Upper lobe of right lung (tissue), 1 donor: ENCODE results near the gene RFX5. TPM values are rescaled to one million over a fixed set of nuclear protein-coding genes. Genes with fewer than 3 reads are reported as not detected.

Experiments used
- ATAC-seq: fragments of 200-7000 bp; cut with Tn5 transposase; one replicate; pipeline ENCODE4 v1.9.1; 2020; ENCODE audit warnings: mild to moderate bottlenecking, moderate library complexity
- DNase-seq: peaks from one replicate; pipeline ENCODE4 v3.0.0-alpha.2; 2020
- H3K27ac ChIP-seq: fragments of 200-600 bp; one replicate; pipeline ENCODE4 v1.8.0; 2022
- H3K27me3 ChIP-seq: fragments of 200-600 bp; one replicate; pipeline ENCODE4 v1.8.0; 2022; ENCODE audit warnings: mild to moderate bottlenecking
- H3K36me3 ChIP-seq: fragments of 200-600 bp; one replicate; pipeline ENCODE4 v1.8.0; 2022
- H3K4me1 ChIP-seq: fragments of 200-600 bp; one replicate; pipeline ENCODE4 v1.8.0; 2022
- H3K4me3 ChIP-seq: fragments of 200-600 bp; one replicate; pipeline ENCODE4 v1.8.0; 2022; ENCODE audit warnings: mild to moderate bottlenecking
- H3K9me3 ChIP-seq: fragments of 200-600 bp; one replicate; pipeline ENCODE4 v1.8.0; 2022
- intact Hi-C: fragments of 100-400 bp; cut with DNase I; formaldehyde crosslinking; loops from one replicate; pipeline ENCODE4 v1.11.0; 2022
- total RNA-seq: library from RNA; stranded (reverse); fragmentation: NEBNext Ultra II Directional; extraction: Animal tissue kit (Norgen Biotek cat#: 25700); gene quantifications from one replicate; pipeline ENCODE4 v1.2.1, GENCODE V29; 2021
- TF ChIP-seq, protein P1 (sequence below): fragments of 200-600 bp; IDR thresholded peaks from one replicate; pipeline ENCODE4 v1.8.0; 2022; ENCODE audit warnings: antibody characterized with exemption
- donor health status: DM: no; HTN: yes; CAD: no; lungs with severe emphysema.

Gene RFX5
- total RNA-seq, 1 donor from 2014 or later = 45.8 TPM

DNA sequence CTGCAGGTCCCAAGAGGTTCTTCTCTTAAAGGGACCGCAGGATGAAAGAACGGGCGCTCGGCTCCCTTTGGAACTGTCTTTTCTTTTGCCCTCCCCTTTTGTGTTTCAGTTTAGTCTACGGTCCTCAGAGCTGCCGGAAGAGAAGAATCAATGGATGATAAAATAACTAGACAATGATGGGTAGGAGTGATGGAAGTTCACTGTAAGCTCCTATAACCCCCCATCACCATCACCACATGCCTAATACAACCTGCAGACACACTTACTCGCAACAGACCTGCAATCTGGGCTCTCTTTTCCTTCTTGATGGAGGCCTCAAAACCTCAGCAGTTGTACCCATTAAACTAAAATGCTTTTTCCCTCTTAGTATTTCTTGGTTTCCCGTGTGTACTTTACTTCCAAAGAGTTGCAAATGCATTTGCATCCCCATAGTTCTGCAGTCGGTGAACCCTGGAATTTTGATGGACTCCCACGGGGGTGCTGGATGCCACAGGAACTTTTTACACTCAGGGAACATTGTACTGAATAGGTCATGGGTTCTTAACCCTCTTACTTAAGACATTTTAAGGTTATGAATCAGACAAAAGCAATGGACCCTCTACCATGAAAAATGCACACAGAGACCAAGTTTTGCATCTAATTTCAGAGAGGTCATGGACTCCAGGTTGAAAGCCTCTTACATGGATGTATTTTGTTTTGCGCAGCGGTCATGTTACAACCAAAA is 633 bp upstream of the RFX5 start:
- Histone ChIP-seq H3K27me3 (no peaks in the 10 kb centered on the region), H3K36me3 (peaks cover 12% of the 10 kb centered on the region), H3K4me3 (peak overlapping the region; percentile 76), H3K9me3 (no peaks in the 10 kb centered on the region), H3K4me1 (peaks cover 14% of the 10 kb centered on the region), H3K27ac (peak overlapping the region; percentile 93)
- intact Hi-C loops = no loop called here
- TF ChIP-seq, protein P1, sequence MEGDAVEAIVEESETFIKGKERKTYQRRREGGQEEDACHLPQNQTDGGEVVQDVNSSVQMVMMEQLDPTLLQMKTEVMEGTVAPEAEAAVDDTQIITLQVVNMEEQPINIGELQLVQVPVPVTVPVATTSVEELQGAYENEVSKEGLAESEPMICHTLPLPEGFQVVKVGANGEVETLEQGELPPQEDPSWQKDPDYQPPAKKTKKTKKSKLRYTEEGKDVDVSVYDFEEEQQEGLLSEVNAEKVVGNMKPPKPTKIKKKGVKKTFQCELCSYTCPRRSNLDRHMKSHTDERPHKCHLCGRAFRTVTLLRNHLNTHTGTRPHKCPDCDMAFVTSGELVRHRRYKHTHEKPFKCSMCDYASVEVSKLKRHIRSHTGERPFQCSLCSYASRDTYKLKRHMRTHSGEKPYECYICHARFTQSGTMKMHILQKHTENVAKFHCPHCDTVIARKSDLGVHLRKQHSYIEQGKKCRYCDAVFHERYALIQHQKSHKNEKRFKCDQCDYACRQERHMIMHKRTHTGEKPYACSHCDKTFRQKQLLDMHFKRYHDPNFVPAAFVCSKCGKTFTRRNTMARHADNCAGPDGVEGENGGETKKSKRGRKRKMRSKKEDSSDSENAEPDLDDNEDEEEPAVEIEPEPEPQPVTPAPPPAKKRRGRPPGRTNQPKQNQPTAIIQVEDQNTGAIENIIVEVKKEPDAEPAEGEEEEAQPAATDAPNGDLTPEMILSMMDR = no peak
- DNase-seq (no peak), ATAC-seq (no peak)

DNA sequence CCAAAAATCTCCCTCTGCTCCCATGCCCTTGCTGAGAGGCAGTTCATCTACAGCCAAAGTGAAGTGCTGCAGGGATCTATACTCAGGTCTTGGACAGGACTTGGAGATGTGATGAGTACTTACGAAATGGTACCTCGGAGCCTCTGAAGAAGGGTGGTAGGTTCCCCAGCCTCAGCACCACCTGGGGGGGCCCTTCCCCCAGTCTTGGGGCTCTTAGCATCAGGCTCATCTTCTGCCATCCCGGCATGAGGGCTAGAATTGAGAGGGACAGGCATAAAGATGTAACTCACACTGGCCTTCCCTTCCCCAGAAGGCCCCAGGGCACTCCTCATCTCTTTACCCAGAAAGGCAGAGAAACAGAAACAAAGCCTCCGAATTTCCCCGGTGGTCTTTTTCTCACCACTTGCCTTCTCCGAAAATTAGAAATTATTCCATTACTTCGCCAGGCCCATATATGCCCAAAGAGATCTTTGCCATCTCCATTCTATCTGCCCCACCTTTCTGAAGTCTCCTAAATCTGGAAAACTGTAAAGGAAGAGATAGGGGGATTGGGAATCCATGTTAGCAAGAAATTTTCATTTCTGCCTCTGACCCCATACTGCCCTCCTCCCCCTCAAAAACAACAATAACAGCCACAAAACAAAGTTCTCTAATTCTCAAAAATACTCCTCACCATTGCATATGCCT is 827 bp downstream of the RFX5 start:
- H3K4me3 ChIP-seq = peak overlapping the region; percentile 76
- TF ChIP-seq, protein P1 = no peak
- intact Hi-C loops = no loop called here
- H3K9me3 ChIP-seq = no peaks in the 10 kb centered on the region
- no peaks in the 10 kb centered on the region for H3K27me3 ChIP-seq
- DNase-seq (no peak), ATAC-seq (no peak)
- peaks cover 14% of the 10 kb centered on the region for H3K4me1 ChIP-seq
- H3K27ac ChIP-seq = peak overlapping the region; percentile 93
- peaks cover 19% of the 10 kb centered on the region for H3K36me3 ChIP-seq

DNA sequence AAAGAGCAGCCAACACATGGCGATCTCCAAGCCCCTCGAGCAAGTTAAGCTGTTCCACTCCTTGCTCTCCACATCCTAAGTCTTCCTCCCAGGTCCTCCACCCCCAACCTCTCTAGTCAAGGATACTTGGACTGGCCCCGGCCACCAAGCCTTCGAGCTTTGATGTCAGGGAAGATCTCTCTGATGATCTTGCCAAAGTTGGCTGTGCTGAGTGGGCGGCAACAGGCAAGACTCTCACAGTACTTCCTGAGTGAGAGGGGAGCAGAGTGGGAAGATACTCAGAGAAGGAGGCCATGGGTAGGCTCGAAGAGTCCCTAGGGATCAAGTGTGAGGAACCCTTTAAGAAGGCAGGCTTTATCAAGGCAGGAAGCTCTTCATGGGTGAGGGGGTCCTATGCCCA is 2.8 kb downstream of the RFX5 start:
- Histone ChIP-seq H3K9me3 (no peaks in the 10 kb centered on the region), H3K27me3 (no peaks in the 10 kb centered on the region), H3K36me3 (peaks cover 19% of the 10 kb centered on the region), H3K4me3 (no peak overlapping the region), H3K27ac (no peak overlapping the region), H3K4me1 (peaks cover 17% of the 10 kb centered on the region)
- intact Hi-C loops = no loop called here
- TF ChIP-seq, protein P1 = no peak
- DNase-seq (no peak), ATAC-seq (no peak)

DNA sequence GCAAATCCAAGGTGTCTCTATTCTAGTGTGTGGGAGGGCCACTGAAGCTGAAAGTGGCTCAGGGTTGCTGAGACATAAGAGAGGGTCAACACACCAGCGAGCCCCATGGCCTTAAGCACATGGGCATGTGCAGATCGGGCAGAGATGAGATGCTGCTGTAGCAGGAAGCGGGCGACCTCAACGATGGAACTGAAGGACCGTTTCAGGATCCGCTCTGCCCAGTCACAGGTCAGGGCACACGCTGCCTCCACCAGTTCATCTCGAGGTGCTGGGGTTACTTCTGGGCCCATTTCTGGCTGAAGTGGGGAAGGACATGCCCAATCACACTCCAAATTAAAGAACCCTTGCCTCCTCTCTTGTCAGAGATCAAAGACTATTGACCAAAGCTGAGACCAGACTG is 3.5 kb downstream of the RFX5 start:
- peaks cover 17% of the 10 kb centered on the region for H3K4me1 ChIP-seq
- DNase-seq = no peak
- H3K27me3 ChIP-seq = no peaks in the 10 kb centered on the region
- H3K4me3 ChIP-seq = no peak overlapping the region
- no peak for ATAC-seq
- no peak overlapping the region for H3K27ac ChIP-seq
- no peaks in the 10 kb centered on the region for H3K9me3 ChIP-seq
- intact Hi-C loops = no loop called here
- TF ChIP-seq, protein P1 = no peak
- H3K36me3 ChIP-seq = peaks cover 19% of the 10 kb centered on the region

DNA sequence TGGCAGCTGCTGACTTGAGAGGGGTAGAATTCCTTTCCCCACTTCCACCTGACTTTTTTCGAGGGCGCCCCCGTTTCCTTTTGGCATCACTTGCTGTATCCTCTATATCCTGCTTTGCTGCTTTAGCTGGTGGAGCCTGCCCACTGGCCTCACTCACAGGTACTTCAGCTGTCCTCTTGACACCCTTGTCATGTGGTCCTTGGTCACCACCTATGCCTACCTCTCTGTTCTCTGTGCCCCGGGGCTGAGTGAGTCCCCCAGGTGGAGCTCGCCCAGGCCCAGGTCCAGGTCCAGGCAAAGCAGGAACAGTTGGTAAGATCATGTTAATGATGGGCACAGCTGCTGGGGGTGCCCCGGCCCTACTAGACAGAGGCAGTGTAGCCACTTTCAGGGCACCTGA is 4.5 kb downstream of the RFX5 start:
- H3K4me1 ChIP-seq = peaks cover 17% of the 10 kb centered on the region
- TF ChIP-seq, protein P1 = no peak
- H3K36me3 ChIP-seq = peaks cover 19% of the 10 kb centered on the region
- DNase-seq (peak; percentile 76), ATAC-seq (peak; percentile 36)
- intact Hi-C loops = no loop called here
- H3K27me3 ChIP-seq = no peaks in the 10 kb centered on the region
- H3K27ac ChIP-seq = peak overlapping the region; percentile 62
- H3K9me3 ChIP-seq = no peaks in the 10 kb centered on the region
- H3K4me3 ChIP-seq = no peak overlapping the region
